K562 (cell line): Measurements from ENCODE around the gene CDC5L. TPM values are rescaled to one million over a fixed set of nuclear protein-coding genes. Genes with fewer than 3 reads are reported as not detected.

Experiments used
- AFF4 ChIP-seq: sonication (generic); formaldehyde crosslinking; IDR thresholded peaks from 2 replicates; pipeline ENCODE4 v1.8.0; 2023; ENCODE audit warnings: mild to moderate bottlenecking, missing genetic modification reagents
- CLOCK ChIP-seq: fragments of 250-450 bp; sonication (Bioruptor Pico); IDR thresholded peaks from 2 replicates; pipeline ENCODE4 v1.4.0; 2020; ENCODE audit warnings: mild to moderate bottlenecking, moderate library complexity, borderline replicate concordance
- UBTF ChIP-seq, 2 experiments: IDR thresholded peaks; 2 replicates each; pipeline ENCODE4 v1.6.1; 2012; ENCODE audit warnings: improper control_type of control experiment in 2 of 2, low read depth in 2 of 2, low read length in 2 of 2, borderline replicate concordance in 1 of 2
- ZNF324 ChIP-seq: fragments of 250-450 bp; sonication (Bioruptor Pico); IDR thresholded peaks from 2 replicates; pipeline ENCODE4 v1.4.0; 2020; ENCODE audit warnings: mild to moderate bottlenecking
- polyA plus RNA-seq, 8 experiments: library from polyadenylated mRNA; depleted of rRNA in 4 of 8; stranded (reverse) in 5 of 8; unstranded in 3 of 8; fragments of >200 nt; fragmentation: Nextera tagmentation in 2 of 8; fragmentation: Illumina TruSeq in 1 of 8; extraction: Ambion mirVana in 2 of 8; extraction: Trizol in 1 of 8; gene quantifications; 2 replicates each; pipeline versions ENCODE4 v1.2.1 to v1.2.3, GENCODE V29; 2011 to 2014; ENCODE audit warnings: inconsistent platforms in 1 of 8, missing spikeins in 1 of 8
- total RNA-seq, 7 experiments: library from RNA; depleted of rRNA in 6 of 7; stranded (reverse); fragments of >200 nt in 6 of 7; fragmentation: Illumina TruSeq in 2 of 7; extraction: Trizol in 2 of 7; gene quantifications; 2 replicates each; pipeline versions ENCODE4 v1.2.1 to v1.2.3, GENCODE V29; 2011 to 2021; ENCODE audit warnings: low replicate concordance in 1 of 7
- TF ChIP-seq, protein P1 (sequence below), 2 experiments: fragments of 450-650 bp in 1 of 2; sonication (generic) in 1 of 2; formaldehyde crosslinking in 1 of 2; IDR thresholded peaks in 1 of 2; conservative IDR thresholded peaks in 1 of 2; 2 replicates each; pipeline versions ENCODE4 v1.6.1 to v1.8.1; 2016 to 2023; ENCODE audit warnings: mild to moderate bottlenecking in 2 of 2, moderate library complexity in 2 of 2, inconsistent platforms in 1 of 2, missing genetic modification reagents in 1 of 2

The CDC5L gene
- total and polyA plus RNA-seq, 9 of the 15 experiments (the other 6 are each of a cell fraction or from before 2014, with no cell fraction given) = 22.3 to 44.2 (median 30.8) TPM

DNA sequence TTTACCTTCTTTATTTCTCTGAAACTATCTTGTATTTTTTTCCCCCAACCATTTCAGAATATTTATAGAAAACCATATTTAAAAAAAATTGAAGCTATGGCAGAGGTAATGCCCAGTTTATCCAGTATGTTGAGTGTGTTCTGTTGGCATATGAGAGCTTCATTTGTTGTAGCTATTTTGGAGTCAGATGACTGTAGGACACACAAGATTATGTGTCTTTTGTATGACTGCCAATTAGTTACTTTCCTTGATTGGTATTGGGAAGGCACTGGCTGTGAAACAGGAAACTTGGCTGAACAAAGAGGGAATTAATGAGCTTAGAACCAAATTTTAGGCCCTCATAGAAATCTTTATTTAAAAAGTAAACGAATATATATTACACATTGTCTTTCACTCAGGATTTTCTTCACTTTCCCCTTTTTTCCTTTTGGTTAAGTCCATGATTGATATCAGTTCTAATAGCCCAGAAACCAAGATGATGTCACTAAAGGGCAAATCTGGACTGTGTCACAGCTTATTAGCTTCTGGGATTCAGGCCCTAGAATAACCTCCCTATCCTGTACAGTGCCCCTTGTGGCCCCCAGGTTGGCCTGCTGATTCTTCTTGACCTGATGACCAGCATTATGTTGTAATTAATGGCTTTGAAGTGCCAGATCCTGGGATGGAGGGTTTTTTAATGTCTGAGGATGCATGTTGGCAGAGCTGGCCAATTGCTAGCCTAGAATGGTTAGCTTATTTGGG lies 10.1 kb downstream of the CDC5L start (continued):
- TF ChIP-seq, protein P1, sequence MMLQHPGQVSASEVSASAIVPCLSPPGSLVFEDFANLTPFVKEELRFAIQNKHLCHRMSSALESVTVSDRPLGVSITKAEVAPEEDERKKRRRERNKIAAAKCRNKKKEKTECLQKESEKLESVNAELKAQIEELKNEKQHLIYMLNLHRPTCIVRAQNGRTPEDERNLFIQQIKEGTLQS (IDR thresholded peaks at IDR 0.05) = peak; percentile 33; the same call in 1 of the 2 replicates
- TF ChIP-seq, protein P1 (CRISPR knock-in tag; conservative IDR thresholded peaks at IDR 0.05) = no peak
- TF ChIP-seq ZNF324 (CRISPR knock-in tag) (no peak), UBTF (IDR thresholded peaks at IDR 0.05; ENCODE audit: borderline replicate concordance in 1 of 2, low read depth in 2 of 2, low read length in 2 of 2) (no peak), AFF4 (CRISPR knock-in tag) (no peak), CLOCK (CRISPR knock-in tag) (no peak)
